ENCODE measurements around the gene MOV10L1. TPM values are rescaled to one million over a fixed set of nuclear protein-coding genes. Genes with fewer than 3 reads are reported as not detected.
A peak's percentile ranks its signal among the peaks of the same experiment; 100 is the strongest.

MOV10L1 gene
- total RNA-seq, 1 donor from 2014 or later: 0.56 TPM

DNA sequence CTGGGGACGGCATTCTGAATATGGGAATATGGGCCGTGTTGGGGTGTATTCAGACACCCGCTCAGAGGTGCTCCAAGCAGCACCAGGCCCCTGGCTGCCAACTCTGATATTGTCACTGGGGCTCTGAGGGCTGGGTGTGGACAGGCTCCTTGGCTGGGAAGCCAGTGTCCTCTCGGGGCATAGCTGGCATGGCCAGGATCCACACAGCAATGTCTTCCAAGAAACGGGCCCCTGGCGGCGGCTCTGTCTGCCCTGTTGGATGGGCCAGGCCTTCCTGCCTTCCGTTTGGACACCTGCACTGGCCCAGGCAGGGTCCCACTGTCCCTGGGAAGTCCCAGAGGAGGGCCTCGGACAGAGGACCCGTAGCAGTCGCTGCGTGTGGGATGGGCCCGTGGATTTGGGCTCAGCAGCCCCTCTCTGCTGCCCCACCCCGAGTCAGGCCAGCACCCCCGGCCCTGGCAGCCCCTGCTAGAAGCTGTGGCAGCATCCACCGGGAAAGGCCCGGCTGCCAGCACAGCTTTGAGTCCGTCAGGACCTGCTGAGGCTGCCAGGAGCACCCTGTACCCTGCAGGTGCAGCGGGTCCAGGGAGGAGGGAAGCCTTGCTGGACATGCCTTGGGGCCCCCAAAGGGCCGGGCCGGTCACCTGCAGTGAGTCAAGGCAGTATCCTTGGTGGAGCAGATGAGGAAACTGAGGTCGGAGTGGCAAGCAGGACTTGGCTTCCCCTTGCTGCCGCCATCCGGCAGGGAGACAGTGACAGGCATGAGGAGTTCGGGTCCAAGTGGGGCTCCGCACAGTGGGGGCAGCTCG, 84.8 kb downstream of the MOV10L1 start:
- no peak for TF ChIP-seq CTCF (IDR thresholded peaks at IDR 0.05)
- ATAC-seq (no peak), DNase-seq (no peak)
- H3K27me3 ChIP-seq (ENCODE audit: low read depth): peaks cover 45% of the 10 kb centered on the region
- H3K36me3 ChIP-seq: no peaks in the 10 kb centered on the region
- intact Hi-C loops (cut with DNase I): no loop called here
- no peaks in the 10 kb centered on the region for H3K4me1 ChIP-seq
- no peaks in the 10 kb centered on the region for H3K9me3 ChIP-seq
- no peak overlapping the region for H3K4me3 ChIP-seq
- H3K27ac ChIP-seq: no peak overlapping the region

- no peak for TF ChIP-seq CTCF (IDR thresholded peaks at IDR 0.05)
- H3K9me3 ChIP-seq: no peaks in the 10 kb centered on the region
- no peaks in the 10 kb centered on the region for H3K36me3 ChIP-seq
- no peaks in the 10 kb centered on the region for H3K4me1 ChIP-seq
- intact Hi-C loops (cut with DNase I): no loop called here
- no peak overlapping the region for H3K4me3 ChIP-seq
- peaks cover 43% of the 10 kb centered on the region for H3K27me3 ChIP-seq (ENCODE audit: low read depth)
- ATAC-seq: no peak
- H3K27ac ChIP-seq: no peak overlapping the region
- DNase-seq: no peak
Measured at GRCh38 chr22:50175191-50175461, 85.3 kb downstream of the MOV10L1 start.

GRCh38 chr22:50175921-50176849, 86.4 kb downstream of the MOV10L1 start:
- Histone ChIP-seq H3K27me3 (ENCODE audit: low read depth) (peaks cover 39% of the 10 kb centered on the region), H3K36me3 (no peaks in the 10 kb centered on the region), H3K9me3 (no peaks in the 10 kb centered on the region), H3K4me3 (no peak overlapping the region), H3K4me1 (no peaks in the 10 kb centered on the region), H3K27ac (no peak overlapping the region)
- intact Hi-C loops (cut with DNase I): no loop called here
- no peak for ATAC-seq
- no peak for TF ChIP-seq CTCF (IDR thresholded peaks at IDR 0.05)
- peak; percentile 31 for DNase-seq

DNA sequence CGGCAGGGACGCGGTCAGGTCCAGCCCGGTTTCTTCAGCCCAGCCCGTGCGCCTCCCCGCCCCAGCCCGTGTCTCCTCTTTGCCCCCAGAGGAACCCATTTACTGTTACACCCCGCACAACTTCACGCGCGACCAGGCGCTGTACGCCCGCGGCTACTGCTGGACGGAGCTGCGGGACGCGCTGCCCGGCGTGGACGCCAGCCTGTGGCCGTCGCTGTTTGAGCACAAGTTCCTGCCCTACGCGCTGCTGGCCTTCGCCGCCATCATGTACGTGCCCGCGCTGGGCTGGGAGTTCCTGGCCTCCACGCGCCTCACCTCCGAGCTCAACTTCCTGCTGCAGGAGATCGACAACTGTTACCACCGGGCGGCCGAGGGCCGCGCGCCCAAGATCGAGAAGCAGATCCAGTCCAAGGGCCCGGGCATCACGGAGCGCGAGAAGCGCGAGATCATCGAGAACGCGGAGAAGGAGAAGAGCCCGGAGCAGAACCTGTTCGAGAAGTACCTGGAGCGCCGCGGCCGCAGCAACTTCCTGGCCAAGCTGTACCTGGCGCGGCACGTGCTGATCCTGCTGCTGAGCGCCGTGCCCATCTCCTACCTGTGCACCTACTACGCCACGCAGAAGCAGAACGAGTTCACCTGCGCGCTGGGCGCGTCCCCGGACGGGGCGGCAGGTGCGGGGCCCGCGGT, 87.2 kb downstream of the MOV10L1 start:
- no peak for TF ChIP-seq CTCF (IDR thresholded peaks at IDR 0.05)
- ATAC-seq (no peak), DNase-seq (peak; percentile 42)
- intact Hi-C loops (cut with DNase I): no loop called here
- Histone ChIP-seq H3K4me3 (no peak overlapping the region), H3K9me3 (no peaks in the 10 kb centered on the region), H3K4me1 (no peaks in the 10 kb centered on the region), H3K27ac (no peak overlapping the region), H3K36me3 (no peaks in the 10 kb centered on the region), H3K27me3 (ENCODE audit: low read depth) (peaks cover 31% of the 10 kb centered on the region)

Measured in lower lobe of right lung (tissue), 2 donors.